DND-41 (cell line): ENCODE measurements around the gene DYNC2I2.
A peak's percentile ranks its signal among the peaks of the same experiment; 100 is the strongest.

Experiments
- ATAC-seq: fragments of 200-7000 bp; cut with Tn5 transposase; 3 replicates; pipeline ENCODE4 v1.9.1; 2021; ENCODE audit warnings: low read depth; ENCODE audit not compliant: insufficient read depth
- DNase-seq: peaks from one replicate; pipeline ENCODE4 v3.0.0-alpha.2; 2020
- H2AFZ ChIP-seq: 2 replicates; pipeline ENCODE4 v1.6.0; 2012; ENCODE audit warnings: low read depth, low read length
- H3K27ac ChIP-seq: 2 replicates; pipeline ENCODE4 v1.5.1; 2012; ENCODE audit warnings: low read length, inconsistent platforms
- H3K27me3 ChIP-seq: fragments of 200-600 bp; sonication (generic); 2 replicates; pipeline ENCODE4 v1.6.0; 2012; ENCODE audit warnings: low read length, mild to moderate bottlenecking, inconsistent platforms; ENCODE audit not compliant: insufficient read depth, poor library complexity
- H3K36me3 ChIP-seq: 2 replicates; pipeline ENCODE4 v1.5.1; 2012; ENCODE audit warnings: low read length, inconsistent platforms; ENCODE audit not compliant: insufficient read depth
- H3K4me1 ChIP-seq: 2 replicates; pipeline ENCODE4 v1.5.1; 2012; ENCODE audit warnings: mild to moderate bottlenecking, low read length; ENCODE audit not compliant: insufficient read depth
- H3K4me2 ChIP-seq: 2 replicates; pipeline ENCODE4 v1.6.0; 2012; ENCODE audit warnings: mild to moderate bottlenecking, moderate library complexity, low read length, inconsistent platforms; ENCODE audit not compliant: insufficient read depth
- H3K4me3 ChIP-seq, 2 experiments: fragments of 200-600 bp in 1 of 2; shearing (Covaris generic) in 1 of 2; 2 replicates each; pipeline ENCODE4 v1.5.1; 2012 to 2016; ENCODE audit warnings: inconsistent platforms in 2 of 2, low read length in 2 of 2, mild to moderate bottlenecking in 2 of 2, low read depth in 1 of 2, moderate library complexity in 1 of 2
- H3K79me2 ChIP-seq: 2 replicates; pipeline ENCODE4 v1.6.0; 2012; ENCODE audit warnings: low read length, inconsistent platforms; ENCODE audit not compliant: insufficient read depth
- H3K9ac ChIP-seq: 2 replicates; pipeline ENCODE4 v1.6.0; 2012; ENCODE audit warnings: low read depth, mild to moderate bottlenecking, inconsistent platforms, low read length, moderate library complexity
- H3K9me3 ChIP-seq: 2 replicates; pipeline ENCODE4 v1.5.1; 2012; ENCODE audit warnings: low read length, moderate library complexity, mild to moderate bottlenecking, inconsistent platforms; ENCODE audit not compliant: insufficient read depth, severe bottlenecking
- H4K20me1 ChIP-seq: 2 replicates; pipeline ENCODE4 v1.6.0; 2012; ENCODE audit warnings: low read length; ENCODE audit not compliant: insufficient read depth
- EZH2 ChIP-seq: IDR thresholded peaks from 3 replicates; pipeline ENCODE4 v1.6.1; 2012; ENCODE audit warnings: borderline replicate concordance, low read depth, mild to moderate bottlenecking, moderate library complexity, low read length, inconsistent platforms; ENCODE audit not compliant: severe bottlenecking
- TF ChIP-seq, protein P1 (sequence below): IDR thresholded peaks from 2 replicates; pipeline ENCODE4 v1.5.1; 2012; ENCODE audit warnings: borderline replicate concordance, low read length, moderate library complexity, mild to moderate bottlenecking; ENCODE audit not compliant: poor library complexity, severe bottlenecking; ENCODE audit errors: extremely low read depth

DYNC2I2 gene

DNA sequence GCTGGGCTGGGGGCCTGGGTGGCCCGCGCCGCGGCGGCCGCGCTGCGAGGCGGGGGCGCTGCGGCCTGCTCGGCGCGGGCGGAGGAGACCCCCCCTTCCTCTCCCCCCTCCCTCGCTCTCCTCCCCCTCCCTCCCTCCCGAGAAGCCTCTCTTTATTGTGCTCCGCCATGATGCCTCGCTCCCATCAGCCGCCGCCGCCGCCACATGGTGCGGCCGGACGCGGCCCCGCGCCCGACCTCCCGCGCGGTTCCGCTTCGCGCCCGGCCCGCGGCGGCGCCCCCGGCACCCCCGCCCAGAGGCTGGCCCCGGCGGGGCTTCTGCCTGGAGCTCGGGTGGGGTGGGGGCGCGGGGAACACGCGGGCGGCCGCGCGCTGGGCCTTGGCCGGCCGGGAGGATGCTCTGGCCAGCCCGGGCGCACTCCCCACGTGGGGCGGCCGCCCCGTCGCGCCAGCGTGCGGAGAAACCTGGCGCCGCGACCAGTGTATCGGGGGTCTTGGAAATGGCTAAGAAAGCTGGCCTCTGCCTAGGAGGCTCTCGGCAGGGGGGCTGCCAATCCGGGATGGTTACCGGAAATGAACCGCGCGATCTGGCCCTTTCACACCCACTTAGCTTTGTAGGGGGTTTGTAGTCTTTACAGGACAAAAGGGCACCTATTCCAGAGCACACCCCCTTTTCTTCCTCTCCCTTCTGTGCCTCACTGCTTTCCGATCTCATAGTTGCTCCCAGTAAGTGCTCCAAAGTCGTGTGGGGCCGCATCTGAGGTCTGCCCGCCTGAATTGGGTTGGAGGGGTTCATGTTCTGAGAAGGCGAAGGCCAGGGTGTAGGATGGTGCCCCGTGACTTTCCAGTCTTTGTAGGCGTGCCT, 33.4 kb upstream of the DYNC2I2 start:
- Histone ChIP-seq H3K9me3 (no peaks in the 10 kb centered on the region), H3K4me3 (peak overlapping the region; percentile 79 to 88; a peak in 3 of 4 replicates), H3K4me2 (peak overlapping the region; percentile 64), H2AFZ (no peak overlapping the region; the same call in 1 of the 2 replicates), H3K4me1 (peaks cover 52% of the 10 kb centered on the region), H3K79me2 (peaks cover 46% of the 10 kb centered on the region), H4K20me1 (peaks cover 31% of the 10 kb centered on the region), H3K9ac (peak overlapping the region; percentile 84), H3K36me3 (peaks cover 47% of the 10 kb centered on the region), H3K27me3 (no peaks in the 10 kb centered on the region), H3K27ac (peak overlapping the region; percentile 86)
- ATAC-seq (no peak), DNase-seq (peak; percentile 68)
- TF ChIP-seq, protein P1, sequence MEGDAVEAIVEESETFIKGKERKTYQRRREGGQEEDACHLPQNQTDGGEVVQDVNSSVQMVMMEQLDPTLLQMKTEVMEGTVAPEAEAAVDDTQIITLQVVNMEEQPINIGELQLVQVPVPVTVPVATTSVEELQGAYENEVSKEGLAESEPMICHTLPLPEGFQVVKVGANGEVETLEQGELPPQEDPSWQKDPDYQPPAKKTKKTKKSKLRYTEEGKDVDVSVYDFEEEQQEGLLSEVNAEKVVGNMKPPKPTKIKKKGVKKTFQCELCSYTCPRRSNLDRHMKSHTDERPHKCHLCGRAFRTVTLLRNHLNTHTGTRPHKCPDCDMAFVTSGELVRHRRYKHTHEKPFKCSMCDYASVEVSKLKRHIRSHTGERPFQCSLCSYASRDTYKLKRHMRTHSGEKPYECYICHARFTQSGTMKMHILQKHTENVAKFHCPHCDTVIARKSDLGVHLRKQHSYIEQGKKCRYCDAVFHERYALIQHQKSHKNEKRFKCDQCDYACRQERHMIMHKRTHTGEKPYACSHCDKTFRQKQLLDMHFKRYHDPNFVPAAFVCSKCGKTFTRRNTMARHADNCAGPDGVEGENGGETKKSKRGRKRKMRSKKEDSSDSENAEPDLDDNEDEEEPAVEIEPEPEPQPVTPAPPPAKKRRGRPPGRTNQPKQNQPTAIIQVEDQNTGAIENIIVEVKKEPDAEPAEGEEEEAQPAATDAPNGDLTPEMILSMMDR, result no peak
- TF ChIP-seq EZH2, result no peak

DNA sequence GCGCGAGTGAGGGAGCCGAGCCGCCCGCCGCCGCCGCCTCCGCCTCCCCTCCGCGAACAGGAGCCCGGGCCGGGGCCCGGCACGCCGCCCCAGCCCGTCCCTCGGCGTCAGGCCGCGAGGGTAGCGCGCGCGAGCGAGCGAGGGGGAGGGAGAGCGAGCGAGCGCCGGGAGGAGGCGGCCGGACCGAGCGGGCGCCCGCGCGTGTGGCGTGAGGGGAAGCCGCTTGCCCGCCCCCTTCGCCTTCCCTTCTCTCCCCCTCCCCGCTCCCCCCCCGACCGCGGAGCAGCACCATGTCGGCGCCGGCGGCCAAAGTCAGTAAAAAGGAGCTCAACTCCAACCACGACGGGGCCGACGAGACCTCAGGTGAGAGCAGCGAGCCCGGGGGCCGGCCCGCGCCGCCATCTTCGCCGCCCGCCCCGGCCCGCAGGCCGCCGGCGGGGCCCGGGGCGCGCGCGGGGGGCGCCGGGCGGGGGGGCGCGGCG, 32.7 kb upstream of the DYNC2I2 start:
- Histone ChIP-seq H3K36me3 (peaks cover 44% of the 10 kb centered on the region), H3K79me2 (peaks cover 46% of the 10 kb centered on the region), H3K4me2 (no peak overlapping the region), H3K27me3 (no peaks in the 10 kb centered on the region), H2AFZ (no peak overlapping the region), H3K9me3 (no peaks in the 10 kb centered on the region), H3K27ac (peak overlapping the region; percentile 78), H3K9ac (peak overlapping the region; percentile 84), H4K20me1 (peaks cover 31% of the 10 kb centered on the region), H3K4me3 (peak overlapping the region; percentile 38 to 88; a peak in 3 of 4 replicates), H3K4me1 (peaks cover 60% of the 10 kb centered on the region)
- no peak for DNase-seq
- ATAC-seq, result peak; percentile 1; the same call in 1 of the 3 replicates
- no peak for TF ChIP-seq EZH2
- TF ChIP-seq, protein P1, result no peak

DNA sequence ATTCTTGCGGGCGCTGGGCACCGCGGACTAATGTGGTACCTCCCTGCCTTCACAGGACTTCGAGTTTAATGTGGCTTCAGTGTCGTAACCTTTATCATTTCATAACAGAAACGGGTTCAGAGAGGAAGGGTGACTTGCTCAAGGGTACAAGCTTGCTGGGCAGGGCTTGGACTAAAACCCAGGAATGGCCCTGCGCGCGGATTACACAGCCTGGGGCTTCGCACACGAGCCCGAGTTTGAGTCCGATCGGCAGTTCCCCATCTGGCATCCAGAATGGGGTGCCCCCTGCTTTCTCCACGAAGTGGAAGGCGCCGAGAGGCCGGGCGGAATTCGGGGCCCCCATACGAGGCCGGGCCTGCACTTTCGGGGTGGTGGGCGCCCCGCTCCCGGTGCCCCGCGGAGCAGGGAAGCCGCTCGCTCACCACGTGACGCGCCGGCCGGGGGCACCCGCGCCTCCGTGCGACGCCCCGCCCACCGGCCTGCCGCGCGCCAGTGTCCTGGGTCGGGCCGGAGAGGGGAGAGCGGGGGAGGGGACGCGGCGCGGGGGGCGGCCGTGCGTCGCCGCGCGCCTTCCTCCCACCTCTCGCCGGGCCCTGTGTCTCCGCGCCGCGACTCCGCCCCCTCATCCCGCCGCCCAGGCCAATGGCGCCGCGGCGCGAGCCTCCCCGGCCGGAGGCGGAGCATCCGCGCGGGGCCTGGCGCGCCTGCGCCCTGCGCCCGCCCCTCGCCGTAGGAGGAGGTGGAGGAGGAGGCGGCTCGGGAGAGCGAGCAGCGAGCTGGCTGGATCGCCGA, 32.0 kb upstream of the DYNC2I2 start, which contains the start of gene SET:
Gene SET, plus strand, starts transcription at position 722 of the 792 bp plus-strand sequence. CDS start 361 bp downstream, outside the sequence.
- ATAC-seq (peak; percentile 80), DNase-seq (peak; percentile 93)

More for the DNA sequence above, 32.0 kb upstream of the DYNC2I2 start, which contains the start of gene SET:
- H4K20me1 ChIP-seq, result peaks cover 27% of the 10 kb centered on the region
- peak within 1 kb of the TSS; percentile 84 for H3K9ac ChIP-seq
- no peaks in the 10 kb centered on the region for H3K27me3 ChIP-seq
- H3K4me2 ChIP-seq, result peak within 1 kb of the TSS; percentile 82
- peak within 1 kb of the TSS; percentile 76 for H2AFZ ChIP-seq
- peaks cover 52% of the 10 kb centered on the region for H3K79me2 ChIP-seq
- TF ChIP-seq, protein P1, result no peak
- no peak for TF ChIP-seq EZH2
- peaks cover 66% of the 10 kb centered on the region for H3K4me1 ChIP-seq
- H3K36me3 ChIP-seq, result peaks cover 37% of the 10 kb centered on the region
- no peaks in the 10 kb centered on the region for H3K9me3 ChIP-seq
- peak within 1 kb of the TSS; percentile 79 to 88; a peak in 3 of 4 replicates for H3K4me3 ChIP-seq
- peak within 1 kb of the TSS; percentile 90 for H3K27ac ChIP-seq
